NCI-H69 (cell line): ENCODE data around the gene SIPA1L2.

Source experiments
- DNase-seq: peaks from one replicate; lab custom pipeline; 2025; lab: John Stamatoyannopoulos, UW

SIPA1L2 gene

DNA sequence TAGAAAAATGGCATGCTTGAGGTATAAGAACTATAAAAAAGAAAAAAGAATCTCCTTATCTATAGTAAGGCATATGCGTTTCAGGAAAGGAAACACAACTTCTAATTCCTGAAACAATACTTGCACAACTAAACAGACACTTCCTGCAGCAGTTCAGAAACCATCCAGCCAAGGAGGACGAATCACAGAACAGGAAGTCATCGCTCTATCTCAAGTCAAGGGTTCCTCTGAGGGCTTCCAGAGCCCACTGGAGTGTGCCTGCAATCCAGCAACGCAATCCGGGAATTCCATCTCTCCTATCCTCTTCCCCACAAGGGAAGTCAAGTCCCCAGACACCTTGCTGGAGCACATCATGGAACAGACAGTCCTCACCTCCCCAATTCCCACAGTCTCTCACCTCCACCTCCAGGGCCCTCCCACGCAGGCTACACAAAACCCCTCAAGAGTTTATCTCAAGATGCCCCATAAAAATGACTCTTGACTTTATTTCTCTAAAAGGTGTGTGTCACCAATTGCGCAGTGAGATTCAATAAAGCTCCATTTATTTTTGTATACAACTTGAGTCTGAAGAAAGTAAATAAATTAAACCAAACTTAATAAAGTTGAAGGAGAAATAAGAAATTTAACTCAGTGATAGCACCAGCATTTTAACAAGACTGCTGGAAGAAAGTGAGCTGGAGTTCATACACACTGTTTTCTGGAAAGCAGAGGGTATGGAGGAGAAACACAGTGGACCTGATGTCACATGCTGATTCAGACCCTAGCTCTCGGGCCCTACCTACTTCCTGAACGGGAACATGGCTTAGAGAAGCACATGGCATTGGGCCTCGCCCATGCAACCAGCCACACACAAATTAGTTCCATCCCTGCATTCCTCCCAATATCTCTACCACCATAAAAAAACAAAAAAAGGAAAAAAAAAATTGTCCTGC is 39.9 kb downstream of the SIPA1L2 start:
- DNase-seq, result no peak

DNA sequence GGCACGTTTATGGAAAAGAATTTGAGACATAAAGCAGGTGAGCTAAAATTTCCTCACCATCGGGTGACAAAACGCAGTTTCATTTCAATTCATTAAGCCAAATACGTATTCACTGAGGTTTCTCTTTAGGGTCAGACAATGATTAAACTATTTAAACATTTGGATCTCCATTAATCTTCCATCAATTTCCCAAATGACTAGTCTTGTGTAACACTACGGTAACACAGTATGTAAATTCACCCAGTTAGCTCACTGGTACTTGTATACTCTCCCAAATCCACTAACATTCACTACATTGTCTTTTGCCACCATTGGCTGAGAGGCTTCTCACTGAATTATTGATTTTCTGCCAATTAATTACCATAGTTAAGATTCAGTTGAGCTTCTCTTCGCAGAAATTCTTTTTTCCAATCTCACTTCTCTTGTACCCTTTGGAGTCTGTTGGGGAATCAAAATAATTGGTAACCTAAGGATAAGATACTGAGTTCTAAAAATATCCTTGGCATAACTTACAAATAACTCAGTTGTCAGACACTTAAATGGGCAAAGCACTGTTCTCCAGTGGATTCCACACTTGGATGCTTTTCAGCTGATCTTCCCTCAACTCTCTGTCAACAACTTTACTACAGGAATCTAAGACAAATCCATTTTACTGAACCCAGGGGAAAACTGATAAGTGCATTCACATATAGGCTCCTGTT is 40.7 kb downstream of the SIPA1L2 start:
- DNase-seq, result no peak

DNA sequence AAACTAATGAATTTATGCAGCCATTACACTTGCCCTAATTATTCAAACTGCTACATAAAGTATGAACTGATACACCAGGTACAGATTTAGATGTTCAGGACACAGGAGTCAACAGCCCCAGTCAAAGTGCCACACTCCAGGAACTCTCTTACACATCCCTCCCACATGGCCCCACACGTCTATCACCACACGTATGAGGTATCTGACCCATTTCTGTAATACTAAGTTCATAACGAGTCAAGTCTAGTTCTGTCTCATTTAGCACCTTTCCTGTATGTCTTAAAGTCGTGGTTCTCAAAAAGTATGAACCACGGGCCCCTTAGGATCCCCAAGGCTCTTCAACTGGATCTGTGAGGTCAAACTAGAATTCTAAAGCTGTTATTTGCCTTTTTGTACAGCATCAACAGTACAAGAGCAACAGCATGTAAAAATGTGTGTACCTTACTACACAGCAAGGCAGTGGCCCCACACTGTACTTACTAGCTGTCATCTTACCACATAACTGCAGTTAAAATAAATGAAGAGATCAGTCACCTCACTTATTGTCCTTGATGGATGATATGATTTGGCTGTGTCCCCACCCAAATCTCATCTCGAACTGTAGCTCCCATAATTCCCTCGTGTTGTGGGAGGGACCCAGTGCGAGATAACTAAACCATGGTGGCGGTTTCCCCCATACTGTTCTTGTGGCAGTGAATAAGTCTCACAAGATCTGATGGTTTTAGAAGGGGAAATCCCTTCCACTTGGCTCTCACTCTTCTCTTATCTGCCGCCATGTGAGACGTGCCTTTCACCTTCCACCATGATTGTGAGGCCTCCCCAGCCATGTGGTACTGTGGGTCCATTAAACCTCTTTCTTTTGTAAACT is 42.6 kb downstream of the SIPA1L2 start:
- DNase-seq, result no peak

DNA sequence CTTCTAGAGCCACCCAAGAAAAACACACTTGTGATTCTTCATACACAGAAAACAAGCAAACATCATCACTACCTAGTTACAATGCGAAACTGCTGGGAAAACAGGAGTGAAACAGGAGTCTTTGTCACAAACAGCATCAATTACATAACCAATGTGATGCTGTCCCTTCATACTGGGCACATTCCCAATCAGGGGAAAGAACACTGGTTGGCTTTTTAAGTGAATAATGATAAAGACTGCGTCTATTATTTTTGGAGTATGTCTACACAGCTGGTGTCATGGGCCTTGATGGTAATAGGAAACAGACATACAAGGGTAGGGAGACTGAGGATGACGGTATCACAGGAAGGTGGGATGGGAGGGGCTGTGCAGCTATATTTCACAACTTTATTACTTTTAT is 43.3 kb downstream of the SIPA1L2 start:
- DNase-seq, result no peak

DNA sequence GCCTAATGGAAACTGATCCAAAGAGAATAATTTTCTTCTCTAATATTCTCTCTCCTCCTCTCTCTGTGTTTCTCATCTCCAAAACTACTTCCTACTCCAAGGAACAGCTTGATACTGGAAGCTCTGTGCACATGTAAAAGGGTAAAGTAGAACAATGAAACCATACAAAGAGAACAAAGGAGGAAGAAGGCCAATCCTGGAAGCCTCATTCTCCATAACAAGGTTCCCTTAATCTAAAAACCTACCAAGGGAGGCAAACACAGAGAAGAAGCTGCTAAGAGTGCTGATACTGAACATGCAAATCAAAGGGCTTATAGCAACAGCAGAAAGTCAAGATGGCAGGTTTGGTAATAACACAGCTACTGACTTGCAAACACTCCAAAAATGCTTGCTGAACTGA is 44.4 kb downstream of the SIPA1L2 start:
- no peak for DNase-seq

DNA sequence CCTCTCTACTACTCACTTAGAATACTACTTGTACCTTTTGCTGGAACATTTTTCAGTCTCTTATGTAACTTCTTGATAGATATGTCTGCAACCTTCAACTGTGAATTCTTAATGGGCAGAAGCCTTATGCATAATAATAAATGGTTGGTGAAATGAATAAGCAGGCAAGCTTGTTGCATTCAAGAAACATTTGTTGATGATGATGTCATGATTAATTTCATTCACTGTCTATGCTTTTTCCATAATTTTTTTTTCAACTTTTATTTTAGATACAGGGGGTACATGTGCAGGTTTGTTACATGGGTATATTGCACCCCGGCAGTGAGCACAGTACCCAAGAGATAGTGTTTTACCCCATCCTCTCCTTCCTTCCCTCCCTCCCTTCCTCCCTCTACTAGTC is 48.0 kb downstream of the SIPA1L2 start:
- no peak for DNase-seq
